GM12874 (cell line): ENCODE data around the gene SCRT2.

Source experiments
- CTCF ChIP-seq: IDR thresholded peaks from 2 replicates; pipeline ENCODE4 v1.5.1; 2011; ENCODE audit warnings: low read depth, mild to moderate bottlenecking, control low read depth, low read length, moderate library complexity; ENCODE audit not compliant: insufficient read depth

SCRT2 gene

DNA sequence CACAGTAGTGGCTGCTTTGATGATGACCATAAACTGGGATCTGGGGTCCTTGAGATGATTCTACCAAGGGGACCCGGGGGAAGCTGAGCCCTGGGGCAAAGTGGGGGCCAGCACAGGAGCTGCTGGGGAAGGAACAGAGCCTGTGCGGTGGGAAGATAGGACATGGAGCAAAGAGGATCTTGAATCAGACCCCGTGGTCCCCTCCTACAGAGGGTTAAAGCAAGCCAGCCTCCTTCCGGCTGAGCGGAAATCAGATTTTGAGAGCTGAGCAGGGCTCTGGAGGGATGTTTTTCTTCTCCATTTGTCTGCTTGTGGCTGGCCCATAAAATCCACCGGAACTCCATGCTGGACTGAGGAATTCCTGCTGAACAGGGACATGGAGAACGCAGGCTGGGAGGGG lies 55.4 kb downstream of the SCRT2 start:
- no peak for TF ChIP-seq CTCF

GRCh38 chr20:618980-619379 lies 56.6 kb downstream of the SCRT2 start:
- TF ChIP-seq CTCF: no peak

GRCh38 chr20:617934-618690 lies 57.5 kb downstream of the SCRT2 start:
- TF ChIP-seq CTCF: no peak

- no peak for TF ChIP-seq CTCF
Observed at GRCh38 chr20:615514-615913, 60.1 kb downstream of the SCRT2 start.

- TF ChIP-seq CTCF: no peak
Observed at GRCh38 chr20:611843-612185, 63.8 kb downstream of the SCRT2 start.
